HTERT RPE-1 (cell line): ENCODE results near the gene ARSG.
"Not testable (repeated sequence)": the region's sequence is repeated elsewhere in the genome, so short reads cannot be mapped to it uniquely, and the experiment has no call there.

Experiments
- in situ Hi-C: fragments of 300-500 bp; cut with MboI; formaldehyde crosslinking; loops from 4 replicates; pipeline ENCODE4 v1.14.3; 2020; ENCODE audit warnings: low sequenced_read_pairs

ARSG gene

DNA sequence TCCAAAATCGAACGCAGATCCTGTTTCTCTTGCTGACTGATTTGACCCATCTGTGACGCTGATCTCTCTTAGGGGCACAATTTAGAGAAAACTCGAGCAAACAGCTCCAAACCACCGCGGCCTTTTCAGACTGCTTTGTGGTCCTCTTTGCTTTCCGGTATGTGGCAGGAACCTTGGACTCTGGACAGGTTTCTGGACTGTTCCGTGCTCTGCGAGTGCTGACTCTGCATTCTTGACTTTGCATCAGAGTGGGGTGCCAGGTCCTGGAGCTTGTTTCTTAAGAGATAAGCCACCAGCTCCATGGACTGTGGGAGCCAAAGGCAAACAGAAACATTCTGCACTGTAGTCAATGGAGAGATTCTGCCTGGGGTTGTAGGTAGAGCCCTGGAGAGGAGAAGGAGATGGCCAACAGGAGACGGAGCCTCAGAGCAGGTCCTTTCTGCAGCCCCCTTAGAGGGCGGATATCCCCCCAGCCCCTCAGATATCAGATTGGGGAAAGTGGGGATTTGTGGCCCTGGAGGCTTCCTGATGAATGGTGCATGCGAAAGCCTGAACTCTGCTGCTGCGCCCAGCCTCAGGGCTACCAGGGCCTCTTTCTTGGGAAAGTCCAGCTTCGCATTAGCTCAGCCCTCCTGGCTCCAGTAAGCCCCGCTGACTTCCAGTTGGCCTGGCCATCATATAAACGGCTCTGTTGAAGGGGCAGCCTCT, 100.4 kb downstream of the ARSG start:
- in situ Hi-C loops, result no loop called here

DNA sequence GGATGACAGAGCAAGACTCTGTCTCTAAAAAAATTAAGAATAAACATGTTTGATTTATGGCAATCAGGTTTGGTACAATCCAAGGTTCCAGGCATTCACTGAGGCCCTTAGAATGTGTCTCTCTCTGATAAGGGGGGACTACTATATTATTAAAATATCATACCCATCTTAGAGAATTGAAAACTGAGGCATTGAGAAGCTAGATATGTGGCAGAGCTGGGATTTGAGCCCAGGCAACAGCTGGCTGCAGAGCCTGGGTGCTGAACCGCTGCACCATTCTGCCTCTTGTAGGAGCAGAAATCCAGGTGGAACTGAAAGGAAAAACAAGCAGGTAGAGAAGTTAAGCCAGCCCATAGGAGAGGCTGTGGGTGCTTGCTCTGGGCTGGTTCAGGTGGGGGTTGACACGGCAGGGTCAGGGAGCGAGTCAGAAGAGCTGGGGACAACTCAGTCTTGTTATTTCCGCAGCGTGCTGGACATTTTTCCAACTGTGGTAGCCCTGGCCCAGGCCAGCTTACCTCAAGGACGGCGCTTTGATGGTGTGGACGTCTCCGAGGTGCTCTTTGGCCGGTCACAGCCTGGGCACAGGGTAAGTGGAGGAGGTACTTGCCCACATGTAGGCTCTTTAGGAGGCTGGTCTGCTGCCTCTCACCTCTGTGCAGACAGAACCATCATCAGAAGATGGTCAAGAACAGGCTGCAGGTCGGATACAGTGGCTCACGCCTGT, 103.5 kb downstream of the ARSG start:
- in situ Hi-C loops, result no loop called here

DNA sequence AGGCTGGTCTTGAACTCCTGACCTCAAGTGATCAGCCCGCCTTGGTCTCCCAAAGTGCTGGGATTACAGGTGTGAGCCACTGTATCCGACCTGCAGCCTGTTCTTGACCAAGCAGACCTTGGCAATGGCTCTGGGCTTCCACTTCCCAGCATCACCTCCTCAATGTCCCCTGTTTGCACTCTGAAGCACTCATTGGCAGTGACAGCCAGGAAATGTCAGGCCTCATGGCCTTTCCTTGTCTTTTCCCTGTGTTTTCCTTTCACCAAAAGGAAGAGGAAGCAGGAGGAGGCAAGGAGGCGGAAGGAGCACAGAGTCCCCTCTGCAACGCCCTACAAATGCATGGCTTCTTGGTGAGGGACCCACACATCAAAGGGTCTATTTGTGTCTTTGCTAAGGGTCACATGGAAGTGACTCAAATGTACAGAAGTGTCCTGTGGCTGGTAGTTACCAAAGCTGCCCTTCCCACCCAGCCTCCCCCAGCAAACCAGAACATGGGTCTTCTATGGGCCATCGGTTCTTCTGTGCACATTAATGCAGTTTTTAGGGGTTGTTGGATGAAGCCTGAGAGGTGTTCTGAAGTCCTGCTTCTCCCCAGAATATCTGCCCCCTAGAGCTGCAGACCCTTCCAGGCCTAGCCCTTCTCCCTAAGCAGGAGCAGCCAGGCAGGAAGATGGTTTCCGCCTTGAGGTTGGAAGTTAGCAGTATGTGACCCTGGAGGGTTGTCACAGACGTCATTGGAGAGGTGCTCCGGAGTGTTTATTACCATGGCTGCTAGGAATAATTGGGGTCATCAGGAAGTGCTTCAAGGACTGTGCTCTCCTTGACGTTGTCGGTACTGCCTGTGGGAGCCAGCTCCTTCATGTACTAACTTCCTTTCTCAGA, 105.2 kb downstream of the ARSG start:
- in situ Hi-C loops, result no loop called here

DNA sequence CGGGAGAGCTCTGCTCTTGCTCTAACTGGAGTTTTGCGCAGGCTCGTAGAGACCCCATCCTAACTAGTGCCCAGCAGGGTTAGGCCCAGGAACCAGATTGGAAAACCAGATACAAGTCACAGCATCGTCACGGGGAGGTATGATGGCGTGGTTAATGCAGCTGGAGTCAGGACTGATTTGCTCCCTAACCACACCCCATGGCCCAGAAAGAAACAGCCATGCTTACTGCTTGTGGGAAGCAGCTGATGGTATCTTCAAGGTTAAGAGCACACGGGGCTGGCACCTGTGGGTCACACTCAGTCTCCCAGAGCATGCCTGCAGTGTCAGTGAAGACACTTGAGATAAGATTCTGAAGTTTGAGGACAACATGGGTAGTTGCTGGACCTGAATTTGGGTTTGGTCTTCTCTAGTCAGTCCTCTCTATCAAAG, 105.8 kb downstream of the ARSG start:
- in situ Hi-C loops, result no loop called here

DNA sequence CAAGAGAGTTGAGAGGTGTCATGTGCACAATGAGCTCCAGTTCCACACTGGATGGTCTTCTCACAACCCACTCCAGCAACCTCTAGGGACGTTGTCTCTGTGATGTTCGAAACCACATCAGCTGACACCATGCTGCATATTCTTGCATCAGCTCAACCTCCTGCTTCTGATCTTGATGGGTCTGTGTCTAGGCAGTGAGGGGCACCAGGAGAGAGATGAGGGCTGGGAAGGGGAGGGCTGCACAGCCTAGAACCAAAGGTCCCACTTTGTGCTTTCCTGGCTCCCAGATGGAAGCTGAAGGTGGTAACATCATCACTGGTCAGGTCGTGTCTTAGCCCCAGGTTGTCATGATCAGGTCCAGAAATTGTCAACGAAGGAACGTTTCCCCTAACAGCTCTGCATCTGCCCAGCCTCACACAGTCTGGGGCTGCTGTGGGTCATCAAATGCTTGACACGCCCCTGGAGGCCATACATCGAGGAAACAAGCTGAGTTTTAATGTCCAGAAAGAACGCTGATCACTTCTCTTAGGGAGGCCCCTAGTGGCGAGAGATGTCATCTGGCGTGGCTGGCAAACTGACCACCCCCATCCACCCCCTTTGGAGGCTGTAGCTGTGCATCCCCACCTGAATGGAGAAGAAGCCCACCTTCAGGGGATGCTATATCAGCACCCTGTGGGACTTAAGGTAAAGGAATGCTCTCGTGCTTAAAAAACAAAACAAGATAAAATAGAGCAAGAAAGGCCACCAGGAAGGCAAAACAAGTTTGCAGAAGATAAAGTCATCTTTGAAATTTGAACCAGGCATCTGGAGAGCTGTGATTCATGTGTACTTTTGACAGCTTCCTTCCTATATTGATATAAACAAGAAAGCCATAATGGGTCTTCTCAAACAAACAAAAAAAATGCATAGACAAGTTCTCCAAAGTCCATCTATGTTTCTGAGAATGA, 107.7 kb downstream of the ARSG start:
- in situ Hi-C loops, result no loop called here

DNA sequence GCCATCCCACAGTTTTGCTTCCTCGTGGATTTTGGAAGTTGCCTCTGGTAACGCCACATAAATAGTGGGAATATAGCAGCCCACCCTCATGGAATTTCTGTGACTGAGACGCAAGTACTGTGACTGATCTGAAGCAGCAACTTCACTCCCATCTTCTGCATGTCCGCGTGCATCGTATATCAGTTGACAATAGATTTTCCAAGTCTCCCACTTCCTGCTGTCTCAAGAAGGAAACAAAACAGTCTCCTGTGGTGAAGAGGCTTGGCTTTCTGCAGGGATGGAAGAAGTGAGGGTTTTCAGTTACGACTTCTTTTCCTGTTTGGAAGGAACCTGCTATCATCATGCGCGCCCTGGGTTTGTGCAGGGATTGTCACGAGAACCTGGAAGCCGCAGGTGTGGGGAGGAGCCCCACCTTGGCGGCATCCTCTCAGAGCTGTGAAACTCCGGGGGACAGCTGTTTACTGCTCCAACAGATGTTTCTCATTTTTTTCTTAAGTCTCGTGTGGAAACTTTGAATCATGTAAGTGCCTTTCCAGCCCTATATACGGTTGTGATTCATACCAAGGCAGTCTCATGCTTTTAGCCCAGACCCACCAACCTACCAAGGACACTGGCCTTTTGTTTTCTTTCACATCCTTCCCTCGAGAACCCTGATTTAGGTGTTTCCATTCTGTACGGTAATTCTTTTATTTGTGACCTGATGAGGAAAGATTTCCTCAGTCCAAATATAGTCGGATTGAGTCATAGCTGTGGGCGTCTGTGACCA, 108.5 kb downstream of the ARSG start:
- in situ Hi-C loops, result no loop called here

DNA sequence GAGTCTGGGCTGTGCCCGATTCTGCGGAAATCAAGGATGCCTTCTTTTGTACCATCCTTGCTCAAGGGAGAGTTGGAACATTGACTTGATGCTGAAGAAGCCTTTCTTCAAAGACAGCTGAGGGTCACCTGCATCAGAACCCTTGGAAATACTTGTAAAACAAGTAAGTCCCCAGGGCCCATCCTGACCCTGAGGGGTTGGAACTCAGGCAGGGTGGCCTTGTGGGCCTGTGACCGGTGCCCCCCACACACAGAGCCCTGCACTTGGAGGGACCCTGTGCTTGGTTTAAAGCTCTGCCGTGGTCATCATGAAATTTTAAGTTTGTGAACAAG, 109.1 kb downstream of the ARSG start:
- in situ Hi-C loops, result no loop called here

DNA sequence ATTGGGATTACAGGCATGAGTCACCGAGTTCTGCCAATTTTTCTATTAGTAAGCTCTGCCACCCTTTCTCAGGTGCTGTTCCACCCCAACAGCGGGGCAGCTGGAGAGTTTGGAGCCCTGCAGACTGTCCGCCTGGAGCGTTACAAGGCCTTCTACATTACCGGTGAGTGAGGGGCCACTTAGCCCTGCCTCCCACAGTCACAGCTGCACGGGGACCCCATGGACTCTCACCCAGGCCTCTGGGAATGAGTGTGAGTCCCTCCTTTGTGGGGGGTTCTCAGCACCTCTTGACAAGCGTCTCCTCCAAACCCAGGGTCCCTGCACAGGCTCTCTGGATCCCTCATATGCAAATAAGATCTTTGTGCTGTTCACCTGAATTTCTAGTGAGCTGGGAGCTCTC, 110.0 kb downstream of the ARSG start:
- in situ Hi-C loops, result no loop called here

DNA sequence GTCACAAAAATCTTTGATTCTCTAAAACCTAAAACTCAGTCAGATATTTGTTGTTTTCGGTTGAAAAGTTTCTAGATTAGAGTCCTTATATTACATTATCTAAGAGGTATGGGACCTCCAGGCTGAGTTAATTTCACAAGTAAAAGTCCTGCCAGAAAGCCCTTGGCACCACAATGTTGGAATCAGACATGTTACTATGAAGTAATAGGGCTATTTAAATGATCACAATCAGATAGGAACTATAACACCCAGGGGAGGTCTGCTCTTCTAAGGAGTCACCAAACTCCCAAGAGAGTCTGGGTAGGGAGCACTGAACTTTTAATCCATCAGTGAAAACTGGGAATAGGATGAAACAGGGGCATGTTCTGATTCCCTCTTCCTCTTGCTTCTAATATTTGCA, 111.8 kb downstream of the ARSG start:
- in situ Hi-C loops, result no loop called here

DNA sequence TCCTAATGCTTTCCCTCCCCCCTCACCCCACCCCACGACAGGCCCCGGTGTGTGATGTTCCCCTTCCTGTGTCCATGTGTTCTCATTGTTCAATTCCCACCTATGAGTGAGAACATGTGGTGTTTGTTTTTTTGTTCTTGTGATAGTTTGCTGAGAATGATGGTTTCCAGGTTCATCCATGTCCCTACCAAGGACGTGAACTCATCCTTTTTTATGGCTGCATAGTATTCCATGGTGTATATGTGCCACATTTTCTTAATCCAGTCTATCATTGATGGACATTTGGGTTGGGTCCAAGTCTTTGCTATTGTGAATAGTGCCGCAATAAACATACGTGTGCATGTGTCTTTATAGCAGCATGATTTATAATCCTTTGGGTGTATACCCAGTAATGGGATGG, 112.5 kb downstream of the ARSG start:
- in situ Hi-C loops, result not testable (repeated sequence)

DNA sequence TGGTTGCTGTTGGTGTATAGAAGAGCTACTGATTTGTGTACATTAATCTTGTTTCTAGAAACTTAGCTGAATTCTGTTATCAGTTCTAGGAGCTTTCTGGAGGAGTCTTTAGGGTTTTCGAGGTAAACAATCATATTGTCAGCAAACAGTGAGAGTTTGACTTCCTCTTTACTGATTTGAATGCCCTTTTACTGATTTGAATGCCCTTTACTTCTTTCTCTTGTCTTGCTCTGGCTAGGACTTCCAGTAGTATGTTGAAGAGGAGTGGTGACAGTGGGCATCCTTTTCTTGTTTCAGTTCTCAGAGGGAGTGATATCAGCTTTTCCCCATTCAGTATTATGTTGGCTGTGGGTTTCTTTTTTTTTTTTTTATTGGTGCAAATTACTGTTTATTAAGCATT, 116.4 kb downstream of the ARSG start:
- in situ Hi-C loops, result not testable (repeated sequence)

DNA sequence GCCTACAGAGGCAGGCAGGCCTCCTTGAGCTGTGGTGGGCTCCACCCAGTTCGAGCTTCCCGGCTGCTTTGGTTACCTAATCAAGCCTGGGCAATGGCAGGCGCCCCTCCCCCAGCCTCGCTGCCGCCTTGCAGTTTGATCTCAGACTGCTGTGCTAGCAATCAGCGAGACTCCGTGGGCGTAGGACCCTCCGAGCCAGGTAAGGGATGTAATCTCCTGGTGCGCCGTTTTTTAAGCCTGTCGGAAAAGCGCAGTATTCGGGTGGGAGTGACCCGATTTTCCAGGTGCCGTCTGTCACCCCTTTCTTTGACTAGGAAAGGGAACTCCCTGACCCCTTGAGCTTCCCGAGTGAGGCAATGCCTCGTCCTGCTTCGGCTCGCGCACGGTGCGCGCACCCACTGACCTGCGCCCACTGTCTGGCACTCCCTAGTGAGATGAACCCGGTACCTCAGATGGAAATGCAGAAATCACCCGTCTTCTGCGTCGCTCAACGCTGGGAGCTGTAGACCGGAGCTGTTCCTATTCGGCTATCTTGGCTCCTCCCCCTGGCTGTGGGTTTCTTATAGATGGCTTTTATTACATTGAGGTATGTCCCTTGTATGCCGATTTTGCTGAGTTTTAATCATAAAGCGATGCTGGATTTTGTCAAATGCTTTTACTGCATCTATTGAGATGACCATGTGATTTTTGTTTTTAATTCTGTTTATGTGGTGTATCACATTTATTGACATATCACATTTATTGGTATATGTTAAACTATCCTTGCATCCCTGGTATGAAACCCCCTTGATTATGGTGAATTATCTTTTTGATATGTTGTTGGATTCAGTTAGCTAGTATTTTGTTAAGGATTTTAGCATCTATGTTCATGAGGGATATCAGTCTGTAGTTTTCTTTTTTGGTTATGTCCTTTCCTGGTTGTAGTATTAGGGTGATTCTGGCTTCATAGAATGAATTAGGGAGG, 122.6 kb downstream of the ARSG start:
- in situ Hi-C loops, result not testable (repeated sequence)

DNA sequence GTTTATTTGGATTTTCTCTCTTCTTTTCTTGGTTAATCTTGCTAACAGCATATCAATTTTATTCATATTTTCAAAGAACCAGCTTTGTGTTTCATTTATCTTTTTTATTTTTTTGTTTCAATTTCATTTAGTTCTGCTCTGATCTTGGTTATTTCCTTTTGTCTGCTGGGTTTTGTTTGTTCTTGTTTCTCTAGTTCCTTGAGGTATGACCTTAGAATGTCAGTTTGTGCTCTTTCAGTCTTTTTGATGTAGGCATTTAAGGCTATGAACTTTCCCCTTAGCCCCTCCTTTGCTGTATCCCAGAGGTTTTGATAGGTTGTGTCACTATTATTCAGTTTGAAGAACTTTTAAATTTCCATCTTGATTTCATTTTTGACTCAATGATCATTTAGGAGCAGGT, 123.6 kb downstream of the ARSG start:
- in situ Hi-C loops, result not testable (repeated sequence)

DNA sequence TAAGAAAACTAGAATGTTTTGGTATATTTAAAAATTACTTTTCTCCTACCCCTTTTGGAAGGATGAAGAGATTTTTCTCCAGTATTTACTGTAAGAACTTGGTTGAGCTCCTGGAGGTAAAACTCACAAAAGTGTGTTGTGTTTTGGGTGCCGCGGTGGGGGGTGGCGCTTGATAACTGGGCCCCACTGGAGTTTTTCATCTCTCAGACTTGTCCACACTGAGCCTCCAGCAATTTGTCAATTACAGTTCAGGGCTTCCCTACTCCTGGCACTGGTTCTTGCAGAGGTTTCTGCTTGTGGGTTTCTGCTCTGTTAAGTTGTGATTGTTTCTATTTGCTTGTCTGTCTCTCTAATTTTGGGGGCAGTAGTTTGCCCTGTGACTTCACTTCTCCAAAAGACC, 126.0 kb downstream of the ARSG start:
- in situ Hi-C loops, result no loop called here

DNA sequence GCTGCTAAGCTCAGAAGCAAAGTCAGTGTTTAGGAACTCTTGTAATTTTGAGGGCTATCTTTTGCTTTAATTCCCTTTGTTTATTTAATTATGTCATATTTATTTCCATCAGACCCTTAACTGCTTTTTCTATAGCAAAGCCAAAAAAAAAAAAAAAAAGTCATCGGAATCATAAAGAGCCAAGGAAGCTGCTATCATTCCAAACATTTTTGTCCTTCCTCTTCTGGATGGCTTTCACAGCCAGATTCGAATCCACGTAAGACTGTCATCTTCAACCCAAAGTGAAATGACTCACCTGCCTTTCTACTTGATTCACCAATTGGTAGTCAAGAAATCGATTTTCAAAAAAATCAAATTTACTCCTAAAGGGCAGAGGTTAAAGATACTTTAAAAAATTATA, 127.6 kb downstream of the ARSG start:
- in situ Hi-C loops, result no loop called here

DNA sequence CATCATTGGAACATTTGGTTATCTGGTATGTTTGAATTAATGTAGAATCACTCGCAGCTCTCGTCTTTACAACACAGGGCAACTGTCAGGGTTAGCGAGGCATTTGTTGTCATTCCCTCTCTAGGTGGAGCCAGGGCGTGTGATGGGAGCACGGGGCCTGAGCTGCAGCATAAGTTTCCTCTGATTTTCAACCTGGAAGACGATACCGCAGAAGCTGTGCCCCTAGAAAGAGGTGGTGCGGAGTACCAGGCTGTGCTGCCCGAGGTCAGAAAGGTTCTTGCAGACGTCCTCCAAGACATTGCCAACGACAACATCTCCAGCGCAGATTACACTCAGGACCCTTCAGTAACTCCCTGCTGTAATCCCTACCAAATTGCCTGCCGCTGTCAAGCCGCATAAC, 128.8 kb downstream of the ARSG start:
- in situ Hi-C loops, result no loop called here

DNA sequence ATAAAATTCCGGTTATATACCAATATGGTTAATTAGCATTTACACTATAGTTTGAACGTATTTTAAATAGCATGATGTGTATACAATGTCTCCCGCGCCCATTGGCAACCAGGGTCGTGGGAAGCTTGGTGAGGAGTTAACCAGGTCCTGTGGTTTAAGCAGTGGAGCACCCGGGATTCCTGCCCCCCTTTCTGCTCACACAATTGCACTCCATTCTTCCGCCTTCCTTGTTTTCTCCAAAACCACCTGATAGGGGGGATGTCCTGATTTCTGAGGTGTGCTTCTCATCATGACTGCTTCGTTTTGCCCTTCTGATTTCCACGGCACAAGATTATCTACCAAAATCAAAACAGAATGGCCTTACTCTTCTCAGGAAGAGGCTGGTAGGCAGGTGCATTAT, 130.2 kb downstream of the ARSG start:
- in situ Hi-C loops, result no loop called here

DNA sequence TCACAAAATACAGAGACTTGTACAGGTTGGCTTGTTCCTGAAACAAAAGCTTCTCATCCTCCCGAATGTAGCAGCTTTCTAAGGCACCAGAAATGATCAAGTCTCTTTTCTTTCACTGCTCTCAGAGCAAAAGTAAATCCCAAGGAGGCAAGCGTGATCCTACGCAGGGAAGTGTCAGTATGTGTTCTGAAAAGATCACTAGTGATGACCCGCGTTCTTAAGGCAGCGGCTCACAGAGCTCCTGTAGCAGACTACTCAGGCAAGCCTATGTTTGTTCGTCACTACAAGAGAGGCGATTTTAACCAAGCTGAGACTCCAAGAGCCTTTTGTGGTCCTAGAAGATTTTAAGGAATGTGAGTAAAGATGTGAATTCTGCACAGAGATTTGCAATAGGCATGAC, 131.5 kb downstream of the ARSG start:
- in situ Hi-C loops, result no loop called here

DNA sequence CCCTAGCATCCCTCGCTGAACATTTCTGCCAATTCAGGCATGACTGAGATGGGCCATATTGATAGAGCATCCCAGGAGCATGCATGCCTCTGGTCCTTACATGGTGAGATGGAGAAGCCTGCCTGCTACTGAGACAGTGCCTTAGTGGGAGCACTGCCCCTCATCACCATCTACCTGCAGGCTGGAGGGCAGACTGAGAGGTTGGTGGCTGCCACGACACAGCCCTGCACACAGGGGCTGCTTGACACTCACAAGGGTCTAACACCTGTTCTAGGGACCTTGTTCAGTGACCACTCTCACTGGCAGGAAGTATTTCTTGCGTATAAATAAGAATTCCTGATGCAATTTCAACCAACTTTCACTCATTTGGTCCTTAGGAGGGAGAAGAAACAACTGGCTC, 132.0 kb downstream of the ARSG start:
- in situ Hi-C loops, result no loop called here
